SK-N-SH treated with all-trans-retinoic acid at 6 μM for 48 hours (cell line): ENCODE results near the gene DRC1.

Experiments
- ARNTL ChIP-seq: fragments of 450-650 bp; formaldehyde crosslinking; IDR thresholded peaks from 2 replicates; pipeline ENCODE4 v1.5.0; 2020; ENCODE audit warnings: low read depth, mild to moderate bottlenecking, moderate library complexity, borderline replicate concordance
- CSDC2 ChIP-seq: fragments of 250-450 bp; sonication (Bioruptor Pico); IDR thresholded peaks from 2 replicates; pipeline ENCODE4 v1.5.0; 2020; ENCODE audit warnings: mild to moderate bottlenecking, moderate library complexity
- CSRNP3 ChIP-seq: fragments of 250-450 bp; sonication (Bioruptor Pico); IDR thresholded peaks from 2 replicates; pipeline ENCODE4 v1.5.1; 2021; ENCODE audit warnings: mild to moderate bottlenecking, moderate library complexity
- ESRRG ChIP-seq: fragments of 250-450 bp; sonication (Bioruptor Pico); IDR thresholded peaks from 2 replicates; pipeline ENCODE4 v1.6.1; 2021; ENCODE audit warnings: mild to moderate bottlenecking
- OSR1 ChIP-seq: fragments of 250-450 bp; sonication (Bioruptor Pico); IDR thresholded peaks from 2 replicates; pipeline ENCODE4 v1.8.0; 2022; ENCODE audit warnings: moderate library complexity, mild to moderate bottlenecking, inconsistent platforms
- RARB ChIP-seq: fragments of 250-450 bp; sonication (Bioruptor Pico); IDR thresholded peaks from 2 replicates; pipeline ENCODE4 v1.8.0; 2021; ENCODE audit warnings: mild to moderate bottlenecking, moderate library complexity
- TOX ChIP-seq: fragments of 250-450 bp; sonication (Bioruptor Pico); IDR thresholded peaks from 2 replicates; pipeline ENCODE4 v1.8.0; 2021; ENCODE audit warnings: mild to moderate bottlenecking, moderate library complexity, borderline replicate concordance
- ZC3H10 ChIP-seq: fragments of 250-450 bp; sonication (Bioruptor Pico); IDR thresholded peaks from 2 replicates; pipeline ENCODE4 v1.5.1; 2021; ENCODE audit warnings: mild to moderate bottlenecking, moderate library complexity
- ZFP30 ChIP-seq: fragments of 450-650 bp; formaldehyde crosslinking; IDR thresholded peaks from 2 replicates; pipeline ENCODE4 v1.5.0; 2022; ENCODE audit warnings: mild to moderate bottlenecking, moderate library complexity
- ZNF565 ChIP-seq: fragments of 450-650 bp; formaldehyde crosslinking; conservative IDR thresholded peaks from 2 replicates; pipeline ENCODE4 v1.5.0; 2020; ENCODE audit warnings: low read depth, mild to moderate bottlenecking, moderate library complexity
- ZNF8 ChIP-seq: fragments of 450-650 bp; formaldehyde crosslinking; IDR thresholded peaks from 2 replicates; pipeline ENCODE4 v1.5.0; 2020; ENCODE audit warnings: mild to moderate bottlenecking, moderate library complexity
- TF ChIP-seq, protein P1 (sequence below): fragments of 250-450 bp; sonication (Bioruptor Pico); IDR thresholded peaks from 2 replicates; pipeline ENCODE4 v1.5.1; 2020; ENCODE audit warnings: low read depth, mild to moderate bottlenecking, moderate library complexity
- TF ChIP-seq, protein P2 (sequence below): fragments of 250-450 bp; sonication (Bioruptor Pico); IDR thresholded peaks from 2 replicates; pipeline ENCODE4 v1.8.0; 2021; ENCODE audit warnings: low read depth, mild to moderate bottlenecking, moderate library complexity, borderline replicate concordance

DNA sequence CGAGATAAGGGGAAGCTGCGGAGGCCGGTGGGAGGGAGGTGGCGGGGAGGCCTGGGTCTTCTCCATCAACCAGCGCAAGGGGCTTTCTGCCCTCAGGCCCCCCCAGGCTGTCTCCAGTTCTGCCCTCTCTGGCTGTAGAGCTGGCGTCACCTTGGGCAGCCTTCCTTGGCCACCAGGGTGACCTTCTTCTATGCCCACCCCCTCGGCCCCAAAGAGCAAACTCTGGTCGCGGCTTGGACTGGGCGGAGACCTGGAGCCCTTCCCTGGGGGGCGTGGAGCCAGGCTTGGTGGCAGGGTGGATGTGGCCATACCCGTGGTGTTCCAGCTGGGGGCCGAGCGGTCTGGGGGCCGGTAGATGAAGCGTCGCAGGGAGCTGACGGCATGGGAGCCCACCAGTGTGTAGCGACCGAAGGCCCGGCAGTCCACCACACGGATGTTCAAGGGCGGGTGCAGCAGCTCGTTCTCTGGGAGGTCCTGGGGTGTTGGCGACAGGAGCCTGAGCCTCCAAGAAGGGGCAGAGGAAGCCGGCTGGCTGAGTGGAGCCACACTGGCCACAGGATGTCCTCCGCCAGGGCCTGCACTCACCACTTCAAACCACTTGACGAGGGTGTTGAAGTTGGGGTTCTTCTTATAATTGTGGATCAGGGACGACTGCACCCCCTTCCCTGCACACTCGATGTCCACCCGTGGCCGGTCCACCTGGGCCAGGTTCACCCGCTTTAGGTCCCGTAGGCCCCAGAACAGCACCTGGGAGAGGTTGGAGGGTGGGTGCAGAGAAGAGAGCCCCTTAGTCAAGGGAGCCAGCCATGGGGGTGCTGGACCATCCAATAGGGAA is 71.3 kb downstream of the DRC1 start:
- TF ChIP-seq CSRNP3 (CRISPR knock-in tag) (no peak), ARNTL (CRISPR knock-in tag) (no peak), TOX (CRISPR knock-in tag) (no peak), ZNF8 (CRISPR knock-in tag) (no peak), ESRRG (CRISPR knock-in tag) (no peak), RARB (no peak), CSDC2 (CRISPR knock-in tag) (no peak), ZFP30 (CRISPR knock-in tag) (no peak), ZNF565 (CRISPR knock-in tag) (no peak), OSR1 (CRISPR knock-in tag) (no peak), ZC3H10 (CRISPR knock-in tag) (no peak)
- TF ChIP-seq, protein P1, sequence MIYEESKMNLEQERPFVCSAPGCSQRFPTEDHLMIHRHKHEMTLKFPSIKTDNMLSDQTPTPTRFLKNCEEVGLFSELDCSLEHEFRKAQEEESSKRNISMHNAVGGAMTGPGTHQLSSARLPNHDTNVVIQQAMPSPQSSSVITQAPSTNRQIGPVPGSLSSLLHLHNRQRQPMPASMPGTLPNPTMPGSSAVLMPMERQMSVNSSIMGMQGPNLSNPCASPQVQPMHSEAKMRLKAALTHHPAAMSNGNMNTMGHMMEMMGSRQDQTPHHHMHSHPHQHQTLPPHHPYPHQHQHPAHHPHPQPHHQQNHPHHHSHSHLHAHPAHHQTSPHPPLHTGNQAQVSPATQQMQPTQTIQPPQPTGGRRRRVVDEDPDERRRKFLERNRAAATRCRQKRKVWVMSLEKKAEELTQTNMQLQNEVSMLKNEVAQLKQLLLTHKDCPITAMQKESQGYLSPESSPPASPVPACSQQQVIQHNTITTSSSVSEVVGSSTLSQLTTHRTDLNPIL: no peak
- TF ChIP-seq, protein P2, sequence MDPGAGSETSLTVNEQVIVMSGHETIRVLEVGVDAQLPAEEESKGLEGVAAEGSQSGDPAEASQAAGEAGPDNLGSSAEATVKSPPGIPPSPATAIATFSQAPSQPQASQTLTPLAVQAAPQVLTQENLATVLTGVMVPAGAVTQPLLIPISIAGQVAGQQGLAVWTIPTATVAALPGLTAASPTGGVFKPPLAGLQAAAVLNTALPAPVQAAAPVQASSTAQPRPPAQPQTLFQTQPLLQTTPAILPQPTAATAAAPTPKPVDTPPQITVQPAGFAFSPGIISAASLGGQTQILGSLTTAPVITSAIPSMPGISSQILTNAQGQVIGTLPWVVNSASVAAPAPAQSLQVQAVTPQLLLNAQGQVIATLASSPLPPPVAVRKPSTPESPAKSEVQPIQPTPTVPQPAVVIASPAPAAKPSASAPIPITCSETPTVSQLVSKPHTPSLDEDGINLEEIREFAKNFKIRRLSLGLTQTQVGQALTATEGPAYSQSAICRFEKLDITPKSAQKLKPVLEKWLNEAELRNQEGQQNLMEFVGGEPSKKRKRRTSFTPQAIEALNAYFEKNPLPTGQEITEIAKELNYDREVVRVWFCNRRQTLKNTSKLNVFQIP: no peak
